Mucosa of descending colon (tissue), 3 donors: ENCODE measurements around the gene AKAP12. TPM values are rescaled to one million over a fixed set of nuclear protein-coding genes. Genes with fewer than 3 reads are reported as not detected.
A peak's percentile ranks its signal among the peaks of the same experiment; 100 is the strongest.

Experiments used
- ATAC-seq: fragments of 200-7000 bp; cut with Tn5 transposase; one replicate; pipeline ENCODE4 v1.9.1; 2020; ENCODE audit warnings: mild to moderate bottlenecking, moderate library complexity
- DNase-seq, 3 donors: peaks; one replicate each; pipeline ENCODE4 v3.0.0-alpha.2; 2020
- H3K36me3 ChIP-seq: fragments of 200-600 bp; one replicate; pipeline ENCODE4 v1.8.0; 2021; ENCODE audit warnings: low read depth, mild to moderate bottlenecking
- H3K4me1 ChIP-seq: fragments of 200-600 bp; one replicate; pipeline ENCODE4 v1.8.0; 2021; ENCODE audit warnings: low read depth, mild to moderate bottlenecking
- H3K4me3 ChIP-seq: fragments of 200-600 bp; one replicate; pipeline ENCODE4 v1.8.0; 2021; ENCODE audit warnings: mild to moderate bottlenecking
- H3K9me3 ChIP-seq: fragments of 200-600 bp; one replicate; pipeline ENCODE4 v1.8.0; 2021; ENCODE audit warnings: mild to moderate bottlenecking
- intact Hi-C, 2 donors: fragments of 100-400 bp; cut with DNase I in 1 of 2; cut with micrococcal nuclease in 1 of 2; formaldehyde crosslinking; loops; one replicate each; pipeline versions ENCODE4 v1.11.0 to v1.11.1; 2022; cut with DNase I, micrococcal nuclease
- total RNA-seq, 3 donors: library from RNA; stranded (reverse); fragmentation: NEBNext Ultra II Directional in 2 of 3; extraction: Animal tissue kit (Norgen Biotek cat#: 25700) in 2 of 3; gene quantifications; one replicate each; pipeline versions ENCODE4 v1.2.1 to v1.2.4, GENCODE V29; 2021 to 2023
- TF ChIP-seq, protein P1 (sequence below): fragments of 200-600 bp; IDR thresholded peaks from one replicate; pipeline ENCODE4 v1.8.0; 2022; ENCODE audit warnings: antibody characterized with exemption, mild to moderate bottlenecking
- donor health status: DM: no; HTN: no; CAD: no; lungs with moderate emphysema.
- donor health status: DM: no; HTN: no; CAD: no.
- donor health status: DM: no; HTN: yes; CAD: no.

The AKAP12 gene
- total RNA-seq, 3 donors from 2014 or later = 6.3 to 192 (median 15.3) TPM

DNA sequence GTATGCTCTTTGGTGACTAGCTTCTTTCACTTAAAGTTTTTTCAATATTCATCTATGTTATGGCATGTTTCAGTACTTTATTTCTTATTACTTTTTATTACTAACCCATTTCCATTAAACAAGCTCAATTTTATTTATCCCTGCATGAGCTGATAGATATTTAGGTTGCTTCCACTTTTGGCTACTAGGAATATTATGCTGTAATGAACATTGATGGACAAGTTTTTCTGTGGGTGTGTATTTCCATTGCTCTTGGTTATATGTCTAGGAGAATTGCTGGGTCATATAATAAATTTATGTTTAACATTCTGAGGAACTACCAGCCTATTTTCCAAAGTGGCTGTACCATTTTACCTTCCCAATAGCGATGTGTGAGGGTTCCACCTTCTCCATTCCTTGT is 81.7 kb downstream of the AKAP12 start:
- ATAC-seq (no peak), DNase-seq (no peak)

GRCh38 chr6:151322570-151322969 is 82.8 kb downstream of the AKAP12 start:
- no peak for ATAC-seq
- no peak overlapping the region for H3K4me3 ChIP-seq
- H3K4me1 ChIP-seq = peaks cover 9% of the 10 kb centered on the region
- TF ChIP-seq, protein P1, sequence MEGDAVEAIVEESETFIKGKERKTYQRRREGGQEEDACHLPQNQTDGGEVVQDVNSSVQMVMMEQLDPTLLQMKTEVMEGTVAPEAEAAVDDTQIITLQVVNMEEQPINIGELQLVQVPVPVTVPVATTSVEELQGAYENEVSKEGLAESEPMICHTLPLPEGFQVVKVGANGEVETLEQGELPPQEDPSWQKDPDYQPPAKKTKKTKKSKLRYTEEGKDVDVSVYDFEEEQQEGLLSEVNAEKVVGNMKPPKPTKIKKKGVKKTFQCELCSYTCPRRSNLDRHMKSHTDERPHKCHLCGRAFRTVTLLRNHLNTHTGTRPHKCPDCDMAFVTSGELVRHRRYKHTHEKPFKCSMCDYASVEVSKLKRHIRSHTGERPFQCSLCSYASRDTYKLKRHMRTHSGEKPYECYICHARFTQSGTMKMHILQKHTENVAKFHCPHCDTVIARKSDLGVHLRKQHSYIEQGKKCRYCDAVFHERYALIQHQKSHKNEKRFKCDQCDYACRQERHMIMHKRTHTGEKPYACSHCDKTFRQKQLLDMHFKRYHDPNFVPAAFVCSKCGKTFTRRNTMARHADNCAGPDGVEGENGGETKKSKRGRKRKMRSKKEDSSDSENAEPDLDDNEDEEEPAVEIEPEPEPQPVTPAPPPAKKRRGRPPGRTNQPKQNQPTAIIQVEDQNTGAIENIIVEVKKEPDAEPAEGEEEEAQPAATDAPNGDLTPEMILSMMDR = no peak
- no peaks in the 10 kb centered on the region for H3K9me3 ChIP-seq
- no peaks in the 10 kb centered on the region for H3K36me3 ChIP-seq
- intact Hi-C loops = loop anchor here (5.0 kb wide), 1 partner anchor 305 kb away; no protein-coding TSS in a partner anchor
- no peak for DNase-seq

More for the DNA sequence above, 81.7 kb downstream of the AKAP12 start:
- intact Hi-C loops = loop anchor here (5.0 kb wide), 1 partner anchor 304 kb away; no protein-coding TSS in a partner anchor
- H3K4me3 ChIP-seq = no peak overlapping the region
- peaks cover 9% of the 10 kb centered on the region for H3K4me1 ChIP-seq
- TF ChIP-seq, protein P1 = no peak
- H3K9me3 ChIP-seq = no peaks in the 10 kb centered on the region
- no peaks in the 10 kb centered on the region for H3K36me3 ChIP-seq

DNA sequence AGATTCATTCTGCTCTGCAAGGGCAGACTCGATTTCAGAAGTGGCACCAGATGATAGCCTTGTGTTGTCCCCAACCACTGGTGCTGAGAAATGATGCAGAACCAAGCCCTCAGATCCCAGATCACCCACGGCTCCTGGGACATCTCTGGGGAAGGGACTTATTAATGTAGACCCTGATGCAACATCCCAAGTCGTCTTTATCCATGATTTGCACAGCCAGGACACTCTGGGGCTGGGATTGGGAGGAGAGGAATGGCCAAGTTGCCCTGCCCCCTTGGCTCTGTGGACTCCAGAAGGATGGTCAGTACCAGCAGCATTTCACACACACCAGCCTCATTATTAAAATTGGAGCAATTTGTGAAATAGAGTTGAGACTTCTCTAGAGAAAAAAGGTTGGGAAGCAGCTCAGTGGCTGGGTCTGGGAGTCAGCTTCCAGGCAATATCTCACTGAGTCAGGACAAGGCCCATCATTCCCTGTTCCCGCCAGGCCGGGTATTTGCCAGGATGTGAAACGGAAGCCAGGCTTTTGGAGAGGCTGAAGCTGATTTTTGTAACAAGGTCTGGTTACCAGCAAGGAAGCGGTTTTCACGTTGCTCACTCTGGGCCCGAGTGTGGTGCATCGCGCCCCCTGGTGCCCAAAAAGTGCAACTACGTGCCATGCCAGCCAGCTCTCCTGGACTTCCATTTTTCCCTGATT is 84.2 kb downstream of the AKAP12 start:
- DNase-seq = peak; percentile 76 to 87 (median 83)
- no peak overlapping the region for H3K4me3 ChIP-seq
- no peaks in the 10 kb centered on the region for H3K36me3 ChIP-seq
- H3K9me3 ChIP-seq = no peaks in the 10 kb centered on the region
- peak; percentile 92 for ATAC-seq
- TF ChIP-seq, protein P1 = peak; percentile 95
- H3K4me1 ChIP-seq = peaks cover 9% of the 10 kb centered on the region
- intact Hi-C loops = loop anchor here (5.0 kb wide), 1 partner anchor 307 kb away; no protein-coding TSS in a partner anchor

DNA sequence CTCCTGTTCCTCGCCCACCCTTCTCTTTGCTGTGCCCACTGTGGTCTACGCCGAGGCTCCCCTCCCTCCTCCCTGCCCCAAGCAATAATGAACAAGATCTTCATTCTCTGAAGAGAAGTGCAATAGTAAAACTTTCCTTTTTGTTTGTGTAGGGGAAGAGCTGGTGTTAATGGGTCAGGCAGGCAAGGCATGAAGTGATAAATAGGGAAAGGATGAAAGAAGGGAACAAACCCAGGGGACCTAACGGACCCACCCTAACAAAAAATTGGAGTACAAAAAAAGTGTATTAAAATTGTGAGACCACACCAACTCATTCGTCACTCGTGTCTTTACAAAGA is 84.7 kb downstream of the AKAP12 start:
- TF ChIP-seq, protein P1 = no peak
- intact Hi-C loops = loop anchor here (5.0 kb wide), 1 partner anchor 307 kb away; no protein-coding TSS in a partner anchor
- ATAC-seq (no peak), DNase-seq (no peak)
- no peaks in the 10 kb centered on the region for H3K9me3 ChIP-seq
- no peaks in the 10 kb centered on the region for H3K36me3 ChIP-seq
- H3K4me3 ChIP-seq = no peak overlapping the region
- peaks cover 9% of the 10 kb centered on the region for H3K4me1 ChIP-seq

DNA sequence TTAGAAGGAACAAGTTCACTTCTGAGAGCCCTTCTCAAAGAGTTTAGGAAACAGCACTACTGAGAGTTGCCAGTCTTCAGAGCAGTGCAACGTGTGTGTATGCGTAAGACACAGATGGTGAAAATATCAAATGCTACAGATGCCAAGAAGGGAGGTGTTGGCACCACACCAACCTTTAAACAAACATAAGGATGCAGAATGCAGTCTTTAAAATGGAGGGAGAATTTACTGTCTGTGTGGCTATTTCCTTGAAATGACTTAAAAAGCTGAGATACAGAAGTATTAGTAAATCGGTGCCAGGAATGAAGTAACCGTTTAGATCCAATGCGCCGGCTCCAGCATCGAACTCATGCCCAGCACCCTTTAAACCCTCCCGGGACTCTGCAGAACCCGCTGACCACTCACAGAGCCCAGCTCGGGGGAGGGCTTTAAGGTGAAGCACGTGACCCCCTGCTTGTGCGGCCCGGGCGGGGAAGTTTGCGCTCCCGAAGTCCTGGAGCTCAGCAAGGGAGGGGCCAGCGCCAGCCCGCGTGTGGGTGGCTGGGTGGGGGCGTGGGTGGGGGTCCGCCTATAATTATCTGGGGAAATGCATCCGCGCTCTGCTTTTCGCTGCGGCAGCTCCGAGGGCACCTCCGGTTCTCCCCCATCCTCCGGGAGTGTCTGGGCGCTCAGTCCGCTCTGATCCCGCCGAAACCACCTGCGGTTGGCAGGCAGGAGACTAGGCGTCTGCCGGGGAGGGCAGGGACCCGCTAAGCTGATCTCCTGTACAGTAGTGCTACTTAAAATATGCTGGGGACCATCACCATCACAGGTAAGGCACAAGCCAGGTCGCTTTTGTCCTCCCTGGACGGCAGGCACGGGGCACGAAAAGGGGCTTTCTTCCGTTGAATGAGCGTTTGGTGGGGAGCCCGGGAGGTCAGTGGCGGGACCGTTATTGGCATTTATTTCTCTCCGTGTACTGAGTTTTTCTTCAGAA is 85.6 kb downstream of the AKAP12 start:
- intact Hi-C loops = loop anchor here in 1 of 2 donors (5.0 kb wide), 1 partner anchor 433 kb away; no protein-coding TSS in a partner anchor
- Histone ChIP-seq H3K4me1 (peaks cover 9% of the 10 kb centered on the region), H3K4me3 (no peak overlapping the region), H3K9me3 (no peaks in the 10 kb centered on the region), H3K36me3 (no peaks in the 10 kb centered on the region)
- peak in 2 of 3 donors; percentile 45 to 58 for DNase-seq
- TF ChIP-seq, protein P1 = no peak
- peak; percentile 52 for ATAC-seq
